Myocyte (in vitro differentiated cells): Measurements from ENCODE around the gene ATF1. TPM values are rescaled to one million over a fixed set of nuclear protein-coding genes. Genes with fewer than 3 reads are reported as not detected.
A peak's percentile ranks its signal among the peaks of the same experiment; 100 is the strongest.
"Not testable (repeated sequence)": the region's sequence is repeated elsewhere in the genome, so short reads cannot be mapped to it uniquely, and the experiment has no call there.

Source experiments
- DNase-seq: peaks from one replicate; pipeline ENCODE4 v3.0.0-alpha.2; 2012; ENCODE audit warnings: low read depth
- total RNA-seq: library from RNA; depleted of rRNA; stranded (reverse); fragments of >200 nt; gene quantifications from 2 replicates; pipeline ENCODE4 v1.2.3, GENCODE V29; 2014

The ATF1 gene
- total RNA-seq, 1 donor from 2014 or later, result 27.3 TPM

DNA sequence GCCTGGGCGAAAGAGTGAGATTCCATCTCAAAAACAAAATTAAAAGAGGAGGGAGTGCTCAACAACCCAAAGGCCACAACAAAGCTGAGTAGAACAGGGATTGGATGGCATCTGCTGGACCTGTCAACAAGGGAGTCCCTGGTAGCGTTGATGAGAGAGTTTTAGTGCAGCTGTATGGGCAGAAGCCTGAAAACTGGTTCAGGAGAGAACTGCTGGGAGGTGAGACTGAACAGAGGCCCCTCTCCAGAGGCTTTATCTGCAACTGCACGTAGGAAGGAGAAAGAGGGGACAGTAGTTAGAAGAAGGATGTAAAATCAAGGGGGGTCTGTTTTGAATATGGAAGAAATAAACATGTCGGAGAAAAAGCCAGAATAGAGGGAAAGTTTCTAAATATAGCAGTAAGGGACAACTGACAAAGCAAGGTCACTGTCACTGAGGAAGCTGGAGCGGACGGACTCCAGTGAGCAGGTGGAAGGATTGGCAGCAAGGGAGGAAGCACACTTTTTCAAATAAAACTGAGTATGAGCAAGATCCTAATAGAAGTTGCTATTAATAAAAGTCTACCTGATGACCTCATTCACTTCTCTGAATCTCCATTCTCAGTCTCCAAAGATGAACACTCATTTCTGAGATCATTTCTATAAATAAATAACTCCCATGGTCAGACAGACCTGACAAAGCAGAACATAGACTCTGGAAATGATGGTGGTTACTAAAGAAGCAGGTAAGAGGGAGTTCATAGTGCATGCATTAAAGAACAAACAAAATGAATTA is 11.8 kb upstream of the ATF1 start:
- DNase-seq, result peak; percentile 63

DNA sequence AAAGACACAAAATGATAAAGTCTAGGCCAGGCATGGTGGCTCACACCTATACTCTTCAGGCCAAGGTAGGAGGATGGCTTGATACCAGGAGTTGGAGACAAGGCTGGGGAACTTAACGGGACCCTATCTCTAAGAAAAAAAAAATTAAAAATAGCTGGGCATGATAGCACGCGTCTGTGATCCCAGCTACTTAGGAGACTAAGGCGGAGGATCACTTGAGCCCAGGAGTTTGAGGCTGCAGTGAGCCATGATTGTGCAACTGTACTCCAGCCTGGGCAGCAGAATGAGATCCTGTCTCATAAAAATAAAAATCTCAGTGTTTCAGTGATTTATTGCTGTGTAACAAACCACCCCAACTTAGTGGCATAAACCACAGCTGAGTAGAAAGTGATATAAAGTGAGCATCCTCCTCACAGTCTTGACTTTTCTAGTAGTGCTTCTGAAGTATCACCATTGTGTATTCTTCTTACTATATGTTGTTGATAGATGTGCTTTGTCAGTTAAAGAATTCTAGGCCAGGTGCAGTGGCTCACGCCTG is 10.6 kb upstream of the ATF1 start:
- no peak for DNase-seq

DNA sequence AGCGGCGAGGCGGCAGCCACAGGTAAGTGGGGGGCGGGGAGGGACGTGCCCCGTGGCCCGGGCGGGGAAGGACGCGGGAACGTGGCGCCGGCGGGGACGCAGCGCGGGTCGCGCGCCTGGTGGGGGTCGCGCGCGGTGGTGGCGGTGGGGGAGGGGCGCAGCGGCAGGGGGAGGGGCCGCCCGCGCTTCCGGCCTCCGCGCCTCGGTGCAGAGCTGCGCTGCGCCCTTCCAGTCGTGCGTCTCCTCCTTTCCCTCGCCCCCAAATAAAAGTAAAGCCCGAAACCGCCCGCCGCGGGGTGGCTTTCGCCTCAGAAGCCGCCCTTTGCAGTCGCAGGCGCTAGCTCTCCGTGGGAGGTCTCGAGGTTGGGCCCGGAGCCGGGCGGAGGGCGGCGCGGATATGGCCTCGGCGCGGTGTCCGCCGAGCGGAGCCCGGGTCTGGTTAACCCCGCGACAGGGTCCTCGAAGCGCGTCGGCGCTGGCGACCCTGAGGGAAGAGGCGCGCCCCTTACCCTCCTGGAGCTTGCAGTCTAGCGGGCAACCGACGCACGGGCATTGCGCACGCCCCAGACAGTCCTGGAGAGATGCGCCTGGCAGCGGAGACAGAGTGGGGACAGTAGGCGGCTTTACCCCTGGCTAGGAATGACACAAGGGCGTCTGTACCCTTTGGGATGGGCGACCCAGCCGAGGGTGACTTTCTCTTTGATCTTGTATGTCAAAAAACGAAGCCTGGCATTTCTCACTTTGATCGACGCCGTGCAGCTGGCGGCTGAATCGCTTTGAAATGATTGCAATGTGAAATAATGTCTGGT is 589 bp downstream of the ATF1 start:
- peak; percentile 67 for DNase-seq

DNA sequence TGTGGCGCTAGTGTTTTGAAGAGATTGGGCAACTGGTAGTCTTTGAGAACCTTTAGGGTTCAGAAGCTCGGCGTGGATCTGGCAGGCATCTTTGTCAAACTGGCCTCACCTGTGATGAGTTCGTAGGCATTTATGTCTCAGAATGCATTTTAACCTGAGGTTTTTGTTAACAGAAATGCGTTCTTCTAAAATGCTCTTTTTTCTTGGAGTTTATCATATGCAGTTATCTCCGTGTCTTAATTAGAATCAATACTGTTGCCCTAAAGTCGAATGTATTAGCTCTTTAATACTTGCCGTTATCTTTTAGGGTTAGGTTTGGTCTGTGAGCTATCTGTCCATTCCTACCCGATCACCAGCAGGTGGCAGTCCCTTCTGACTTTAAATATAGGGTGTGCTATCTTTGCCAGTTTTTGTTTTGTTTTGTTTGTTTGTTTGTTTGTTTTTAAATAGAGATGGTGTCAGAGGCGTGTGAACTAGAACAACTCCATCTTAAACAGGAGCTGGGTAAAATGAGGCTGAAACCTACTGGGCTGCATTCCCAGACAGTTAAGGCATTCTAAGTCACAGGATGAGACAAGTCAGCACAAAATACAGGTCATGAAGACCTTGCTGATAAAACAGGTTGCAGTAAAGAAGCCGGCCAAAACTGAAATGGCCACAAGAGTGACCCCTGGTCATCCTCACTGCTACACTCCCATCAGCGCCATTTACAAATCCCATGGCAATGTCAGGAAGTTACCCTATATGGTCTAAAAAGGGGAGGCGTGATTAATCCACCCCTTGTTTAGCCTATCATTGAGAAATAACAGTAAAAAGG is 1.4 kb downstream of the ATF1 start:
- peak; percentile 72 for DNase-seq

DNA sequence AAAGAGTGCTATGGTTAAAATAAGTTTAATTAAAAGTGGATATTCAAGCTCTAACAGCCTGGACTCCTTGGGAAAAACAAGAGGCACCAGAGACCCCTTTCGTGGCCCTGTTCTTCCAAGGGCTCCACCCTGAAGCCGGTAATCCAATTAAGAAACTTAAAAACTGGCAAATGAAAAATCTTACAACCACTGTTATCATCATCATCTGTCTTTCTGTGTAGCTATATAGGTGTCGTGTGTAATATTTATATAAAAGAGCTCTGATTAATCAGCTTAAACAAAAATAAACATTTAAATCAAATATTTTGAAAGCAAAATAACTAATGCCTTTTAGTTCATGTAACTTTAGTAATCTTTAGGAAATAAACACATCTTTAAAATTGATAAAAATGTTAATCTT is 4.5 kb downstream of the ATF1 start:
- DNase-seq, result no peak

DNA sequence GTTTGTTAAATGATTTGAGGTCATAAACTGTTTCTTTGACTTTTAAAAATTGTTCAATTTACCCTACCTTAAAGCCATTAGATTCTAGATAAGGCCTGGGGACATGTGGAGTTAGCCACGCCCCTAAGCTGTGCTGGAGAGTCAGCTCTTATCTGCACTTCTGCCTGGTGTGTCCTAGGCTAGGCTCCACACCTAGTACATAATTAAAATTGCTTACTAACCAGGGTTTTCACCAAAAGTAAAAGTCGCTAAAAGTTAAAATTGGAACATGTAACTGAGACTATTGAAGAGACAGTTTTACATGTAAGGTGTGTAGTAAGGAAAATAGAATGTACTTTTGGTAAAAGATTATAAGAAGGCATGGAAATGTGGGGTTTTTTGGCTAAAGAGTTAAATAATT is 4.9 kb downstream of the ATF1 start:
- DNase-seq, result not testable (repeated sequence)

DNA sequence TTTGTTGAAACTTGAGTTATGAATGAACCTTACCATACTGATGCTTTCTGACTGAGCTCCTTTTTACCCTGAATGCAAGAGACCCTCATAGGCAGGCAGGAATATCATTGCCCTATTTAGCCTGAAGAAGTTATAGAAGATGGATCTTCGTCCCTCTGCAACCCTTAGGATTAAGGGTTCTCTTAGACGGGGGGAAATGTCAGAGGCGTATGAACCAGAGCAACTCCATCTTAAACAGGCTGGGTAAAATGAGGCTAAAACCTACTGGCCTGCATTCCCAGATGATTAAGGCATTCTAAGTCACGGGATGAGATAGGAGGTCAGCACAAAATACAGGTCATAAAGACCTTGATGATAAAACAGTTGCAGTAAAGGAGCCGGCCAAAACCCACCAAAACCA is 7.5 kb downstream of the ATF1 start:
- no peak for DNase-seq

DNA sequence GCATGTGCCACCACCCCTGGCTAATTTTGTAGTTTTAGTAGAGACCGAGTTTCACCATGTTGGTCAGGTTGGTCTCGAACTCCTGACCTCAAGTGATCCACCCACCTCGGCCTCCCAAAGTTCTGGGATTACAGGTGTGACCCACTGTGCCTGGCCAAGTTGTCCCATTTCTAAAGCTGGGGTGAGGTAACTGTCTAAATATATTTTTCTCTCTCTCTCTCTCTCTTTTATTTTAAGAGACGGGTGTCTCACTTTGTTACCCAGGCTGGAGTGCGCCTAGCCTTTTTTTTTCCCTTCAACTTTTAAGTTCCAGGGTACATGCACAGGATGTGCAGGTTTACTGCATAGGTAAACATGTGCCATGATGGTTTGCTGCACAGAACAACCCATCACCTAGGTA is 8.6 kb downstream of the ATF1 start:
- DNase-seq, result no peak

DNA sequence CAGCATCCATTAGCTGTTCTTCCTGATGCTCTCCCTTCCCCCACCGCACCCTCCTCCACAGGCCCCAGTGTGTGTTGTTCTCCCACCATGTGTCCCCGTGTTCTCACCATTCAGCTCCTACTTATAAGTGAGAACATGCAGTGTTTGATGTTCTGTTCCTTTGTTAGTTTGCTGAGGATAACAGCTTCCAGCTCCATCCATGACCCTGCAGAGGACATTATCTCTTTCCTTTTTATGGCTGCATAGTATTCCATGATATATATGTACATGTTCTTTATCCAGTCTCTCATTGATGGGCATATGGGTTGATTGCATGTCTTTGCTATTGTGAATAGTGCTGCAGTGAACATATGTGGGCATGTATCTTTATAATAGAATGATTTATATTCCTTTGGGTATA is 9.0 kb downstream of the ATF1 start:
- no peak for DNase-seq

DNA sequence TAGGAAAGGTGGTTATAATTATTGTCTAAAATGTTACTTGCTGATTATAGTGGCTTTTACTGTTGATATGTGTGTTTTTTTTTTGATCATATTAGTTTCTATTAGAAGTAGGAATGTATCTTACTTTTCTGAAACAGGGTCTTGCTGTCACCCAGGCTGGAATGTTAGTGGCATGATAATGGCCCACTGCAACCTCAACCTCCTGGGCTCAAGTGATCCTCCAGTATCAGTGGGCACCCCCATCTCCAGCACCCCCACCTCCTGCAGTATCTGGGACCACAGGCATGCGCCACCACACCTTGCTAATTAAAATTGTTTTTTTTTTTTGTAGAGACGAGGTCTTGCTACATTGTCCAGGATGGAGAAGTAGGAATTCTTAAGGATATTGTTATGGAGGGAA is 11.3 kb downstream of the ATF1 start:
- DNase-seq, result no peak

DNA sequence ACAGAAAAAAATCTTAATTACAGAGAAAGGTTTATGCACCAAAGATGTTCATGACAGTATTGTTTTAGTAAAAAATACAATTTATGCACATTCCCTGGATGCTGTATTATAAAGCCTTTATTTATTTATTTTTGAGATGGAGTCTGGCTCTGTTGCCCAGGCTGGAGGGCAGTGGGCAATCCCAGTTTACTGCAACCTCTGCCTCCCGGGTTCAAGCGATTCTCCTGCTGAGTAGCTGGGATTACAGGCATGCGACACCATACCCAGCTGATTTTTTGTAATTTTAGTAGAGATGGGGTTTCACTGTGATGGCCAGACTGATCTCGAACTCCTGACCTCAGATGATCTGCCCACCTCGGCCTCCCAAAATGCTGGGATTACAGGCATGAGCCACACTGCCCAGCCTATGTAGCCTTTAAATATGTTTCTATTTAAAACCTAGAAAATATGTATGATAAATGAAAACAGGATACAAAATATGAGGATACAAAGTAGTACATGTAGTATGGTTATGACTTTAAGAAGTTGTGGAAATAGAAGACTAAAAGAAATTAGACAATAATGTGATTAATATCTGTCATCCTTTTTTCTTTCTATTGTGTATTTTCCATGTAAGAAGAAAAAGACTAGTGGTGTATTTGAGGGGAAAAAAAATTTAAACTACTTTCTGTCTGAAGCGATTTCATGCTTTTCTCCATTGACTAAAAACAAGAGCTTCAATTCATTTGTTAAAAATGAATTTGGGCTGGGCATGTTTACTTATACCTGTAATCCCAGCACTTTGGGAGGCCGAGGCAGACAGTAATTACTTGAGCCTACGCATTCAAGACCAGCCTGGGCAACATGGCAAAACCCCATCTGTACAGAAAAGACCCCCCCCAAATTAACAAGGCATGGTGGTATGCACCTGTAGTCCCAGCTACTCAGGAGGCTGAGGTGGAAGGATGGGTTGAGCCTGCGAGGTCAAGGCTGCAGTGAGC is 13.1 kb downstream of the ATF1 start:
- no peak for DNase-seq

DNA sequence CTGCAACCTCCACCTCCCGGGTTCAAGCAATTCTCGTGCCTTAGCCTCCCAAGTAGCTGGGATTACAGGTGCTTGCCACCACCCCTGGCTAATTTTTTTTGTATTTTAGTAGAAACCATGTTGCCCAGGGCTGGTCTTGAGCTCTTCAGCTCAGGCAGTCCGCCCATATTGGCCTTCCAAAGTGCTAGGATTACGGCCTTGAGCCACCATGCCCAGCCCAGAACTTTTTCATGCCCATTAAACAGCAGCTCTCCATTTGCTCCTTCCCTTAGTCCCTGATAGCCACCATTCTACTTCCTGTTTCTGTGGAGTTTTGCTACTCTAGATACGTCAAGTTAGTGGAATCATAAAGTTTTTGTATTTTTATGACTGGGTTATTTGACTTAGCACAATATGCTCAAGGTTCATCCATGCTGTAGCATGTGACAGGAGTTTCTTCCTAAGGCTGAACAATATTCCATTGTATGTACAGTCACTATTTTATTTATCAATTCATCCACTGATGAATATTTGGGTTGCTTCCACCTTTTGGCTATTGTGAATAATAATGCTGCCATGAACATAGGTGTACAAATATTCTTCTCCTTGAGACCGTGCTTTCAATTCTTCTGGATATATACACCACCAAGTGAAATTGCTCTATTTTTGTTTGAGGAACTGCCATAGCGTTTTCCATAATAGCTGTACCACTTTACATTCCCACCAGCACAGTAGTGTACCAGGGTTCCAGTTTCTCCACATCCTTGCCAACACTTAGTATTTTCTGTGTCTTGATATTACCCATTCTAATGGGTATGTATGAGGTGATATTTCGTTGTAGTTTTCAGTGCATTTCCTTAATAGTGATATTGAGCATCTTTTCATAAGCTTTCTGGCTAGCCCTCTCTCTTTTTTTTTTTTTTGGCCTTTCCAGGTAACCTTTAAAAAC is 15.0 kb downstream of the ATF1 start:
- DNase-seq, result no peak

DNA sequence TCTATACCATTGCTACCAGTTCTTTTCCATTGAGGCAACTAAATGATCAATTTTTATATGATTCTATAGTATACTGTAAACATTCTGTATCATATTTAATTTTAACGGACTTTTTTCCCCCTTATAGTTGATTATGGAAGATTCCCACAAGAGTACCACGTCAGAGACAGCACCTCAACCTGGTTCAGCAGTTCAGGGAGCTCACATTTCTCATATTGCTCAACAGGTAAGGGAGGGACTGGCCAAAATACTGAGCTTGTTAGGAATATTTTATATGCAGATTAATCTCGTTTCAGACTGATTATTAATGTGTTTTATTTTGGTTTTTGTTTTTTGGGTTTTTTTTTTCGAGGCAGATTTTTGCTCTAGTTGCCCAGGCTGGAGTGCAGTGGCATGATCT is 16.1 kb downstream of the ATF1 start:
- no peak for DNase-seq

DNA sequence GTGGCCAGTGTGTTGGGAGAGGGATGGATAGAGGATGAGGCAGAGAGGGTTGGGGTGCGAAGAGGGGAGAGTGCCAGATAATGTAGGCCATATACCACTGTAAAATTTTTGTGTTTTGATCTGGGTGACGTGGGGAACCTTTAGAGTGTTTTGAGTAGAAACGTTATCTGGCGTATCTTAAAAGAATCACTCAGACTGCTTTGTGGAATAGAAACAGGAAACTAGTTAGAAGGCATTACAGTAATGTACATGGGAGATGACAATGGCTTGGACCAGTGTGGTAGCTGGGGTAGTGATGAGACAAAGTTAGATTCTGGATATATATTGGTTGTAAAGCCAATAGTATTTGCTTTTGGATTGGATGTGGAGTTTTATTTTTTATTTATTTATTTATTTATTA is 20.6 kb downstream of the ATF1 start:
- DNase-seq, result no peak

DNA sequence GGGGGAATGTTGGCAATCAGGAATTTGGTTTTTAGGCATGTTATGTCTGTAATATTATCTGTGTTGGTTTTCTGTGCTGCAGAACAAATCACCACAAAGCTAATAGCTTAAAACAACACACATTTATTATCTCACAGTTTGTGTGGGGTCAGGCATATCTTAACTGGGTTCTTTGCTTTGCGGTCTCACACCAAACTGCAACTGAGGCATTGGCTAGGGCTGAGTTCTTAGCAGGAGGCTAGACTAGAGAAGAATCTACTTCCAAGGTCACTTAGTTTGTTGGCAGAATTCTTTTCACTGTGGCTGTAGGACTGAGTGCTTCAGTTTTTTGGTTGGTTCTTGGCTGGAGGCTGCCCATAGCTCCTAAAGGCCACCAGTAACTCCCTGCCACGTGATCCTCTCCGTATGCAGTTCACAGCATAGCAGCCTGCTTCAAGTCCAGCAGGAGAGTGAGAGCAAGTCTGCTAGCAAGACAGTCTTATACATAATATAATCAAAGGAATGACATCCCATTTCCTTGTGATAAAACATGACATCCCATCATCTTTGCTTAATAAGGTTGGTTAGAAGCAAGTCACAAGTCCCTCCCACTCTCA is 21.6 kb downstream of the ATF1 start:
- DNase-seq, result peak; percentile 23

DNA sequence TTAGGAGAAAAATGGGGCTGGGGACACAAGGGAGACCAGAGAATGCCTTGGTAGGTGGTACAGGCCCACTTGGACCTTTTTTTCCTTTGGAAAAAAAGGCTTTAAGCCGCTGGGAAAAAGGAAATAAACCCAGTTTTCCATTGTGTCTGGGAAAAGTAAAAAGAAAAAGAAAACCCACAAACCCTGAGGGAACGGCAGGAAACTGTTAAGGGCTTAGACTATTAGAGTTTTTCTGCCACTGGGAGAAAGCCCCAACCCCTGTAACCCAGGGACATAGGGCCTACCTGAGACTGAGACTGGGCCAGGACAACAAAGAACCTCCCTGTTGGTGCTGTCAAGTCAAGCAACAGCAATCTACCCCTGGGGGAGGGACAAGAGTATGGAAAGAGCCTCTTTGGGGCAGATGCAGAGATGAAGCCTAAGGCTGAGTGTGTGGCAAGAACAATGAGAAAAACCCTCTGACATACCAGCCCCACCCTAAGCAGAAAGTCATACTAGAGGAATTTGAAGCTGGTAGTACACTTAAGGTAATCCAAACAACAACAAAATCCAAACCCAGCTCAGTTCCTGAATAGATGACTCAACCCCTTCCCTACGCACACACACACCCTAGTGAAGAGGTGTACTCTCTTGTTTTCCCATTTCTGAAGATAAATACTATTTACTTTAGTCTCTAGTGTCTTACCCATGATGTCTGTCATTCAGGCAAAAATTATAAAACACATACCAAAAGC is 22.8 kb downstream of the ATF1 start:
- DNase-seq, result peak; percentile 83

DNA sequence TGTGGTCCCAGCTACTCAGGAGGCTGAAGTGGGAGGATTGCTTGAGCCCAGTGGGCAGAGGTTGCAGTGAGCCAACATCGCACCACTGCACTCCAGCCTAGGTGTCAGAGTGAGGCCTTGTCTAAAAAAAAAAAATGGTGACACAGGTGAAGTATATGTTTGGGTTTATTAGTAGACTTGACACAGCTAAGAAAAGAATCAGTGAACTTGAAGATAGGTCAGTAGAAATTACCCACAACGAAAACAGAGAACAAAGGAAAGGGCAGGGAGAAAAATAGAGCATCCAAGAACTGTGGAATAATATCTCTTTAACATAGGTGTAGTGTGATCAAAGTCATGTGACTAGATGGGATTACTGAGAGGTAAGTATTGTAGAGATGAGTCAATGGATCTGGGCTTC is 23.7 kb downstream of the ATF1 start:
- no peak for DNase-seq

DNA sequence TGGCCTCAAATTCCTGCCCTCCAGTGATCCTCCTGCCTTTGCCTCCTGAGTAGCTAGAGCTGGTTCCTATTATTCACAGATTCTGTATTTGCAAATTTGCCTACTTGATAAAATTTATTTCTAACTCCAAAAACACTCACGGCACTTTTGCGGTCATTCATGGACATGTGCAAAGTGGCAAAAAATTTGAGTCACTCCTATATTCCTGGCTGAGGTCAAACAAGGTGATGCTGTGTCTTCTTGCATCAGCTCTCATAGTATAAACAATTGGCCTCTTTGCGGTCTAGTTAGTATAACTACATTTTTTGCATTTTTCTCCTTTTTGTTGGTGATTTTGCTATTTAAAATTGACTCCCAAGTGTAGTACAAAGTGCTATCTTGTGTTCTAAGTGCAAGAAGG is 24.7 kb downstream of the ATF1 start:
- DNase-seq, result peak; percentile 41
